NCI-H187 treated with DMSO at 0.1 percent for 48 hours (cell line): ENCODE measurements around the gene RAPGEF6.
A peak's percentile ranks its signal among the peaks of the same experiment; 100 is the strongest.
"Not testable (repeated sequence)": the region's sequence is repeated elsewhere in the genome, so short reads cannot be mapped to it uniquely, and the experiment has no call there.

Experiments used
- DNase-seq: peaks from one replicate; lab custom pipeline; 2025; lab: John Stamatoyannopoulos, UW

RAPGEF6 gene

DNA sequence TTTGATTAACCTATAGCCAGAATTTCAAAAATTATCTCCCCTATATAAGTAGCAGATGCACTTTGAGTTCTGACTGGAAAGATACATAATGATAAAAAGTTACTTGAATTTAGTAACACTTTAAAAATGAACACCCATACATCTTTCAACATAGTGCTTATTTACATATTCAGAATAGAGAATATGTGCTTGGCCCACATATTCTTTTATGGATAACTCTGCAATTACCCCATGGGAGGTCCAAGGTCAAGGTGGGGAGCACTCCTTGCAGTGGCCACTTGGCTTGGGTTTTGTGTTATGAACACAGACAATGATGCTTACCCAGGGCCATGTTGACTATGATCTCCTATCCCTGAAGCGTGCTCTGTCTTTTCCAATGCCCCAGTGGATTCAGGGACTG, 201.9 kb downstream of the RAPGEF6 start:
- no peak for DNase-seq

DNA sequence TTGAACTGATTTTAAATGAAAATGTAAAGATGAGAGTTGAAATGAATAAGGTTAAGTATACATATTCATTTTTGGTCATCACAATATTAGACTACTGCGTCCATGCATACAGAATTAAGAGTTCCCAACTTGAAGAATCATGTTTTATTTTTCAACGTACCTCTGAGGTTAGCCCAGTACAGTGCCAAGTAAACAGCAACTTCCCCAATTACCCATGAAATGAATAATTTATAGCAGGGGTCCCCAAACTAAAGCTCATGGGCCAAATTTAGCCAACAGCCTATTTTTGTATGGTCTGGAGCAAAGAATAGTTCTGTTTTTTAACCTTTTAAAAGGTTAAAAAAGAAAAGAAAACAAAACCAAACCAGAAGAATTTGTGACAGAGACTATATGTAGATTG, 203.2 kb downstream of the RAPGEF6 start:
- DNase-seq, result no peak

DNA sequence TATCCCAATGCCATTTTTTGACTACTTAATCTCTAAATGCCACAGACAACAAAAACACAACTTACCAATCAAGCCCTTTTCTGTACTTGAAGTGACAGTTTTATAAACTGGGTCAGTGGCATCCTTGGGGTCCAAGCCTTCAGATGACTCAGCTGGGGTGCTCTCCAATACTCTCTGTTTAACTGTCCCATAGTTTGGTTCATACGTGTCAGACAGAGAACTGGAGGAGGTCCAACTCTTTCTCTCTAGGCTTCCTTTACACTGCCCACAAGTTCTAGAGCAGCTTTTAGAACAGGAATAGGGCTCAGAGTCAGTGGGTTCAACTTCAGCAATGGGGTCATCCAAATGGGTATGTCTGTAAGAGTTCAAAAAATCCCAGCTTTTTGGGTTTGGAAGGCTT, 204.2 kb downstream of the RAPGEF6 start:
- DNase-seq, result no peak

DNA sequence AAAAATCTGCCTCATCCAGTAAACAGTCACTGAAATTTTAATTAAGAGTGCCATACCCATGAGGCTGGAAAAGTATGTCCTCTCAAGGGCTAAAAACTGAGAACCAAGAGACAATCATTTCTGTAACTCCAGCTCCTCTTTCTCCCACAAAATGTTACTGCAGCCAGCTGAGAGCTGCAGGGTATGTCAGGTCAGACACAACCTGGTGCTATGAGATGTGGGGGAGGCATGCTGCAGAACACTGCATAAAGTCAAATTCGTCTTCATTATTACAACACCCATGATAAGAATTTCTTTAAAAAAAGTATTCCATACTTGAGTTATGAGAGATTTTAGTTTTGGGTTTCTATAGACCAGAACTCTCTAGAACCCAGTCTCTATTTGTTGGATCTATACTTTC, 209.0 kb downstream of the RAPGEF6 start:
- no peak for DNase-seq

DNA sequence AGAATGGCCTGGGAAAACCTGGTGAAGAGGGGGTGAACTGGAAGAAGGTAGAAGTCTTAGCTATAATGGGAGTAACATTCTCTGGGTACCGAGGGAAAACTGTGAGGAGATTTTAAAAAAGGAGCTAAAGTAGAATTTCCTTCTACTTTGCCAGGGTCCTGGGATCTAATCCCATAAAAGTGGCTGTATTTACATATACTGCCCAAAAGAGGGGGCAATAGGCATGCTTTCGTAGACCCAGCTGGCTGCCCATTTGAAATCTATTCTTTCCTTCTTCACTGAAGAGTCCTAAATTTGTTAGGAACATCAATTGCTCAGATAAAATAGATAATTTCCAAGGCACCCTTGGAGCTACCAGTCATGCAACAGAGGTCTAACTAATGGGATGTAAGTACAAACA, 212.0 kb downstream of the RAPGEF6 start:
- DNase-seq, result no peak

DNA sequence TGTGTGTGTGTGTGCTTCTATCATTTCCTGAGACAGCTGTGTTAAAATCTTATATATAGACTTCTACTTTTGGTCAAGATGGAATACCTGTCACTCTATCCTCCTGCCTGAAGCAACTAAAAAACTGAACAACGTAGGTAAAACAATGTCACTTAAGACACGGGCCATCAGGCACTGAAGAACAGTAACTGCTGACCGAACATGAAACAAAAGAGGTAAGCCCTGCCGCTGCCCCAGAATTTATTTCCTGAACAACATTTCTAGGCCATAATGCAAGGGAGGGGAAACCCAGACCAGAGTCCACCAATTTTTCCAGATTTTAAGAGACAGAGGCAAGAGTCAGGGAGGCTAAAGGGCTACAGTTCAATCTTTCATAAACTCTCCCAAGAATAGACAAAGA, 215.2 kb downstream of the RAPGEF6 start:
- DNase-seq, result no peak

DNA sequence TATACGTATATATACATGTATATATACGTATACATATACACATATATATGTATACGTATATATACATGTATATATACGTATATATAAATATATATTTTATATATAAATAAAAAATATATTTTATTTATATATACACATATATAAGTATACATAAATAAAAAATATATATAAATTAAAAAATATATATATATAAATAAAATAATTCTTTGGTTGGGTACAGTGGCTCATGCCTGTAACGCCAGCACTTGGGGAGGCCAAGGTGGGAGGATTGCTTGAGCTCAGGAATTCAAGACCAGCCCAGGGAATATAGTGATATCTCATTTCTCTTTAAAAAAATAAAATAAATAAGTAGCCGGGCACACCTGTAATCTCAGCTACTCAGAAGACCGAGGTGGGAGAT, 216.2 kb downstream of the RAPGEF6 start:
- DNase-seq, result no peak

DNA sequence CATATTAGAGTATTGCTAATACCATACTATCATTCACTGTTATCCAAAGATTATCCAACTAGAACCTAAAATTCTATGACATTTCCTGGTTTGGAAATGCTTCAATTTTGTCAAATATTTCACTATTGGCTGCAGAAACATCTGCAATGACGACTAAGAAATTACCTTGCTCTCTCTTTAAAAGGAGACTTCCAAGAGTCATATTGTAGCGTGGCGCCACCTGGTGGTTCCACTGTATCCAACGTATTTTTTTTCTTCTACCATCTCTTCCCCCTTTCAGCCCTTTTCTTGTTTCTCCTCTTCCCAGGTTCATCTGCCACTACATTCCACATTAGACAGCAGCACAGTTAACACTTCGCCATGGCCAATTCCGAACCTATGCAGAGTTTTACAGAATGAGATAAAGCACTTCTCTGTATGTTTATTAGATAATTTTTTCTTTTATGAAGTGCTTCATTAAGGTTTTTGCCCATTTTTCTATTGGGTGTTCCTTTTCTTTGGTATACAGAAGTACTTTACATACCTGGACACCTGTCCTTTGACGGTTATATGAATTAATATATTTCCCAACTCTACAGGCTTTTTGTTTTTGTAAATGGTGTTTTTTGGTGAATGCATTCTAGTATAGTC, 217.7 kb downstream of the RAPGEF6 start:
- DNase-seq, result peak; percentile 21

DNA sequence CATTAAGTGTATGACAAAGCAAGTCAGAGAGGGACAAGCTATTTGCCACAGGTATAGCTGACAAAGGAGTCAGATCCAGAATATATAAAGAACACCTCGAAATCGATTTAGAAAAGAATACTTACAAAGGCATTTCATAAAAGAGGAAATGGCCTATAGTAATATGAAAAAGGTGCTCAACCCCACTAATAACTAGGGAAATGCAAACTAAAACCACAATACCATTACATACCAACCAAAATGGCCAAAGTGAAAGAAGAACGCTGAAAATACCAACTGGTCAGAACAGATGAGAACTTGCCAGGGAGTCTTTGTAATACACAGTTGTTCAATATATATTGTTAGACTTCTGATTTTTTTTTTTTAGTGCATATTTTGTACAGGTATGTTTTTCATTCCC, 218.3 kb downstream of the RAPGEF6 start:
- no peak for DNase-seq

DNA sequence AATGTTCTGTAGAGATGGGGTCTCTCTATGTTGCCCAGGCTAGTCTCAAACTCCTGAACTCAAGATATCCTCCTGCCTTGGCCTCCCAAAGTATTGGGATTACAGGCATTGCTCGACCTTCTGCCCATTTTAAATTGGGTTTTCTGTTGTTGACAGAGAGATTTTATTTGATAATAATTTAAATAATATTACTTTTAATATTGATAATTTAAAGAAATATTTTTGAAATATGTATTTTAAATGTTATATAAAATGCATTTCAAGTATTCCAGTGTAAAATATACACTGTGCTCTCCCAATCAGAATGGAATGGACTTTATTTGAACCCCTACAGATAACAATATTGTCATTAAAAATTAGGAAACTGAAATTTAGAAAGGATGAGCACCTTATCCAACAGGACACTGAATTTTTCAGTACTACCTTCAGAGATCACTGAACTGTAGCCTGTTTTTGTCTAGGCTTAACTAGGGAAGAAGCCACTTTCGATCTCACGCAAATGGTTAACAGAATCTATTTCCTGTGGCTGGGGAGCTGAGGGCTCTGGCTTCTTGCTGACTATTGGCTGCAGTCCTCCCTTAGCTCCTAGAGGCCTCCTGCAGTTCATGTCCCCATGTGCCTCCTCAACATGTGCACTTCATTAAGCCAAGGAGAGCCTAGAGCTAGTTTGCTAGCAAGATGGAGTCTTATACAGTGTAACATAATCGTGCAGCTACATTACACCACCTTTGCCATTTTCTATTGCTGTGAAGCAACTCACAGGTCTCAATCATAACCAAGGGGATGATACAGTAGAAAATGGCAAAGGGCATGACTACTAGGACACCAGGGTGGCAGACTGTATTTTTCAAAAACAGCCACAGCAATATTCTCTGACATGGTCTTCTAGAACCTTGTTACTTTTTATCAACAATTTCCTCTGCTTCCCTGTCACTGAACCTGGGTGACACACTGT, 221.1 kb downstream of the RAPGEF6 start:
- DNase-seq, result no peak

DNA sequence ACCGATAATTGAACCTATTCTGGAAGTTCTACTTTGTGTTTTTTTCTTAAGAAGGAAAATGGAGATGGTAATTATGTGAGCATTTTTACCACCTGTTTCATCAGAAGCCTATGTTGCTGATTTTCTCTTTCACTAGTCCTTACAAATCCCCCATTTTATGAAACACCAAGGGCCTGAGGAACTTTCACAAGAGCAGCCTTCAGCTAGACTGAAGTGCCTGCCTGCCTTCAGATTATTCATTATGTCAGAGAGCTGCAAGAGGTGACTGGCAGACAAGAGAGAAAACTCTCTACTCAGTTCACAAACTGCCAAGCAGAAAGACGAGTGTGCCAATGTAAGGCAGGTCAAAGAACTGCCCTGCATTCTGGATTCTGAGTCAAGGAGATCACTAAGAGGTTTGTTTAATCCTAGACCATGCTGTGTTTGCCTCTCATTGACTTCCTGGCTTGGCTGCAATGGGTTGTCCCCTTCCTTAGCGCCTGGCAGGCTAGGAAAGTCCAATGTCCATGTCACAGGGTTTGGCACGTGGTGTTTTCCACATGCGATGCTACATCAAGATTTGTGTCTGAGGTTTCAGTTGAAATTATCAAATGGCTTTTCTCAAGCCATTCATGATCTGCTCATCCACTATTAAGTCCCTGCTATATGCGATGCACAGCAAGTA, 227.9 kb downstream of the RAPGEF6 start:
- no peak for DNase-seq

DNA sequence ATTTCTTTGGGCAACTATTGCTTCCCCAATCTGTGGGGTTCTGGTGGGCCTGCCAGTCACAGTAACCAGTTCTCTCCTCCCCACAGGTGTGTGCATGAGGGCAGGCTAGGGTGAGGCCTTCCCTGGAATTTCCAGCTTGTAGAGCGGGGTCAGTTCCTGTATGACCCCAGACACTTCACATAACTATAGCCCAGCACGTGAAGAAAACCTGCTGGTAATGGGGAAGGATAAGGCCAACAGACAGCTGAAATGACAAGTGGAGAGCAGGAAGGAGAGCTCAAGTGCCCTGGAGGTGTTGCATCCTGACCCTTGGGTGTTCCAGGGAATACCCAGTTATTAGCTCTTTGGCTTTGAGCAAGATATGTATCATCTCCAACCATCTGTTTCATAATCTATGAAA, 229.0 kb downstream of the RAPGEF6 start:
- no peak for DNase-seq

DNA sequence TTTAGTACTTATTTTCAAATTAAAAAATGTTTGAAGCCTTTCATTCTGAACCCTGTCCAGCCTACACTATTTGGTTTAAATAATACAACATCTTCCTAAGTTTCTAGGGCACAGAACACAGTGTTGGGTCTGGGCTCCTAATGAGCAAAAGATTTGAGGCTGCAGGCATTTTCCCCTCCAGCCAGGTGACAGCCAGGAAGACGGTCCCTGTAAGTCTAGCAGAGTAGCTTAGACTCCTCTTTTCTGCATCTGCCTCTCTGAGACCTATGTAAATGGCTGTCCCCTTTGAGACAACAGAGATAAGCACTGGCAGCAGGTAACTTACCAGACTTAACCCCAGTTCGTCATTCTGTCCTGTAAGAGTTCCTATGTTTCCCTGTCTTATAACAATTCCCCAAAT, 229.4 kb downstream of the RAPGEF6 start:
- DNase-seq, result no peak

DNA sequence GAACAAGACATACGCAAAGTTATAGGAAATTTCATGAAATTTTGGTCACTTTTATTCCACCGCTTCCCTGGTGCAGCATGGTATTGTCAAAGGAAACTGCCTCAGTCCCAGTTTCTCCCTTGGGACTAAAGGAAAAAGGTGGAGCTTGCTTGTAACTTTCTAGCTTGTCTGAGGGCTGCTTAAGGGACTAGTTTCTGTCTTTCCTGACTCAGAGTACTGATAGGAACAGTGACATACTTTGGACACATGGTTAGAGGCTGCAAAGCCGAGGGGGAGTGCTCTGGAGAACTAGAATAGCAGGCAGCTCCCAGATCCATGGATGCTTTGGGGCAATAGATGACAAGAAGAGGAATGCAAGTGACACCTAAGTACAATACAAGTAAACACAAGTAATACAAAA, 234.4 kb downstream of the RAPGEF6 start:
- DNase-seq, result no peak

DNA sequence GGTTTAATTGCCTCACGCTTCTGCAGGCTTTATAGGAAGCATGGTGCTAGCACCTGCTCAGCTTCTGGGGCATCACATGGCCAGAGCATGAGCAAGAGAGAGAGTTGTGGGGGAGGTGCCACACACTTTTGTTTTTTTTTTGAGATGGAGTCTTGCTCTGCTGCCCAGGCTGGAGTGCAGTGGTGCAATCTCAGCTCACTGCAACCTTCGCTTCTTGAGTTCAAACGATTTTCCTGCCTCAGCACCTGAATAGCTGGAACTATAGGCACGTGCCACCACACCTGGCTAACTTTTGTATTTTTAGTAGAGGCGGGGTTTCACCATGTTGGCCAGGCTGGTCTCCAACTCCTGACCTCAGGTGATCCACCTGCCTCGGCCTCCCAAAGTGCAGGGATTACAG, 236.0 kb downstream of the RAPGEF6 start:
- DNase-seq, result not testable (repeated sequence)

DNA sequence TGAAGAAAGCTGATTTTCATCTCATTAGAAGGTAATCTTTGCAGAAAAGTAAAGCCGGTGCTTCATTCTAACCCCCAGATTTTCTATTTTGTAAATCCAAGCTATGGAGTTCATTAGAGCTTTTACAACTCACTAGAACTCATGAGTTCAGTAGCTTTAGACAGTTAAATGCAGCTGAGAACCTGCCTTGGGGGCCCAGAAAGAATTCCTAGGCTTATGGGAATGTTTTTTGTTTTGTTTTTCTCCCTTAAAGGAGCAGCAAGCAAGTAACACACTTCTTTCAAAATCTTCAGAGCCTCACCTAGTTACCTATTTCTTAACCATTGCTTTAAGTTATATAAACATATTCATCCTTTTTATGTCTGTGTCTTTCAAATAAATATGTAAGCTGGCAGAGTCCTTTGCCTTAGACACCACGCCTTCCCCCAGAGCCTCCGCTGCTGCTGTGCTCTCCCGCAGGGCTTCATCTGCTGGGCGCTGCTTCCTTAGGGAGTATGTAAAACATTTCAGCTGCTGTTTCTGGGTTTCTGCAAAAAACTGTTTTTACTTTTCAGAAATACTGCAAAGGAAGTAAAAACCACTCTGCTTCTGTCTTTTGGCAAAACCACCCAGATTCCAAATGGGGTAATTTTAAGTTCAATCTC, 238.3 kb downstream of the RAPGEF6 start:
- DNase-seq, result no peak

DNA sequence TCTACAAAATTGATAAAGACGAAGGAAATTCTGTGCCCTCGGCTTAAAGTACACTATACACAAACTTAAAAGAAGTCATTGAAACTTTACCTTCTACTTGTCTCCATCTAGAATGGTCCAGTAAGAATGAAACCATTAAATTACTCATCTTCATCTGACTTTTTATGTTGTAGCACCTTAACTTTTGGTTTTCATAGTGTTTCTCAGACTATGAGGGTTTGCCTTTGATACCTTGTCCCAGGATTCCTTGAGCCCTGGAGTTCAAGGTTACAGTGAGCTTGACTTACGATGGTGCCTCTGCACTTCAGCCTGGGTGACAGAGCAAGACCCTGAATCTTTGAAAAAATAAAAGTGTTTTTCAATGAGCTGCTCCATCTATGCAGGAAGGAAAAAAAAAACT, 239.0 kb downstream of the RAPGEF6 start:
- no peak for DNase-seq

DNA sequence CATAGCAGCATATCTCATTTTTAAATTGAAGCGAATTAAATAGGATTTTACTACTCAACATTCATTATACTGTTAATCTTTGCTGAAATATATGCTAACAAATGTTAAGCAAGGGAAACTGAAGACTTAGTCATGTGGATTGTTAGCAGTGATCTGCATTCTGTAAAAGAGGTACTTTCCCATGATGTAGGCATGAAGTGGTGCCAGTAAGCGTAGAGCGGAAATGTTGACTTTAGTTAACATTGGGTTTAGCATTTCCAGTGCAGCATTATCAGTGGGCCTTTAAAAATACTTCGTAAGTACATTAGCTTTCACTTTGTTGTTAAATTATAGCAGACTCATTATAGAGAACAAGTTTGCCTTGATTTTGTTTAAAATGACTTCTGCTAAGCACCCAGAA, 240.9 kb downstream of the RAPGEF6 start:
- DNase-seq, result no peak

DNA sequence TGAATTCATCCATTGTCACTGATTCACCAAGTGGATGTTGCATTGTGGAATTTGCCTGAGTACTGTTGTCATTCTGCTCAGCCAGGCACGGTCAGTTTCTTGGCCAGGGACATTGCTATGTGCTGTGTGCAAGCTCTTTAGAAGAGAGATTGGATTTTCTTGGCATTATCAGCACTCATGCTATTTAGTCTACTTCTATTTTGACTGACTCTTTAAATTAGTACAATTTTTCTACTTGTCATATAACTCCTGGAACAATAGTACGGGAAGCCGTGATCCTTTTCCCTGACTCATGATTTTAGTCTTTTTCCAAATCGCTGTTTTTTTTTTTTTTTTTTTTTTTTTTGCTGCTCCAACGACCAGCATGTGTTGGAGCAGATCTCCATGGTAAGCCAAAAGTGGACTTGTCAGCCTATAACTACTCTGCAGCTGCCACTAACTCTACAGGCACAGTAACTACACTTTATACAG, 241.5 kb downstream of the RAPGEF6 start:
- no peak for DNase-seq

DNA sequence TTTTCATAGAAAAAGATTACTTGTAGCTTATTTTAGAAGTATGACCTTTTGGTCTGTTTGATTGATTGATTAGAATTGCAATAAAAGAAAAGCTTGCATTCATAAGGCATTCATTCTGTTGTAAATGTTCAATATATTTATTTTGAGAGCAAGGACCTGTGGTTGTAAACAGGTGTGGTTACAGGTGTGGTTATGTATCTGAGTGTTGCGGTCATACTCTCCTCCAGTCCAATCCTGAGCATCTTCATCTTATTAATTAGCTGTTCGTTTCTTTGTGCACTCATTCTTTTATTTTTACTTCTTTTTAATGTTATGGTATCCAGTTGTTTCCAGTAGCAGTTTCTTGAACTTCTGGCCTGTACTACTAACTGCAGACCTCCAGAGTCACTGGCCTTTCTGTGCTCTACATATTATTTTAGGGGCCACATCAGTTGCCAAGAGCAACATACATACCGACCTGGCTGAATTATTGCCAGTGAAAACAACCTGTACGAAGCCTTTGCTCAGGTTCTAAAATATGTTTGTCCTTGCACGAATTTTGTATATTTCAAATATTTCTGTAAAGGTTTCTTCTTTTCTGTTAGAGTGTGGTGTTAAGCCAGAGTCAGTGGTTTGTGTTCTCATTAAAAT, 242.4 kb downstream of the RAPGEF6 start:
- DNase-seq, result no peak

DNA sequence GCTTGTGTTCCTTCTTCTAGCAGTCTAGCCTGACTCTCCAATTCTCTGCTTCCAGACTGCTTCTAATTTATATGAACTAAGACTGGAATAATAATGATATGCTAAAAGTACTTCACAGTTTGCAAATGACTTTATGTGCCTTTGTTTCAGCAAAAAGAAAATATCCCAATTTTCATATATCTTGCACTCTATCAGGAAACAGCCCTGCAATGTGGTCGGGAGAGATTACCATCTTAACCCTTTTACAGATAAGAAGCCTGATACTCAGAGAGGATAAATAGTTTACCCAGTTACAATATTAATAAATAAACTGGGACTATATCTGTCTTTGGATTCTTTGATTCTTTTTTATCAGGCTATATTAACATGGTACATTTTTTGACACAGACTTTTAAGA, 245.2 kb downstream of the RAPGEF6 start:
- DNase-seq, result no peak
